Rectal smooth muscle tissue (tissue), 1 donor: ENCODE results near the gene RSPH6A.

Experiments used
- H3K27ac ChIP-seq: one replicate; pipeline ENCODE4 v1.7.0; 2013; ENCODE audit warnings: low read depth, low read length, inconsistent platforms
- H3K27me3 ChIP-seq: one replicate; pipeline ENCODE4 v1.7.0; 2013; ENCODE audit warnings: low read length; ENCODE audit not compliant: control insufficient read depth, insufficient read depth
- H3K36me3 ChIP-seq: one replicate; pipeline ENCODE4 v1.7.0; 2013; ENCODE audit warnings: low read length; ENCODE audit not compliant: control insufficient read depth, insufficient read depth
- H3K4me1 ChIP-seq: one replicate; pipeline ENCODE4 v1.7.0; 2013; ENCODE audit warnings: low read length; ENCODE audit not compliant: control insufficient read depth, insufficient read depth
- H3K4me3 ChIP-seq: one replicate; pipeline ENCODE4 v1.7.0; 2013; ENCODE audit warnings: low read length
- H3K9ac ChIP-seq: one replicate; pipeline ENCODE4 v1.7.0; 2013; ENCODE audit warnings: low read length

Gene RSPH6A

DNA sequence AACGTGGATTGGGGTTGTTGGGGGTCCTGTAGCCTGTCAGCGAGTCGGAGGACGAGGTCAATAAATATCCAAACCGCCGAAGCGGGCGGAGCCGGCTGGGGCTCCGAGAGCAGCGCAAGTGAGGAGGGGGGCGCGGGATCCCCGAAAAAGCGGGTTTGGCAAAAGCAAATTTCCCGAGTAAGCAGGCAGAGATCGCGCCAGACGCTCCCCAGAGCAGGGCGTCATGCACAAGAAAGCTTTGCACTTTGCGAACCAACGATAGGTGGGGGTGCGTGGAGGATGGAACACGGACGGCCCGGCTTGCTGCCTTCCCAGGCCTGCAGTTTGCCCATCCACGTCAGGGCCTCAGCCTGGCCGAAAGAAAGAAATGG lies 45.3 kb downstream of the RSPH6A start:
- peak overlapping the region; percentile 62 for H3K9ac ChIP-seq
- H3K36me3 ChIP-seq = peaks cover 3% of the 10 kb centered on the region
- peak overlapping the region; percentile 70 for H3K4me3 ChIP-seq
- H3K4me1 ChIP-seq = peaks cover 22% of the 10 kb centered on the region
- peak overlapping the region; percentile 93 for H3K27ac ChIP-seq
- H3K27me3 ChIP-seq = no peaks in the 10 kb centered on the region

DNA sequence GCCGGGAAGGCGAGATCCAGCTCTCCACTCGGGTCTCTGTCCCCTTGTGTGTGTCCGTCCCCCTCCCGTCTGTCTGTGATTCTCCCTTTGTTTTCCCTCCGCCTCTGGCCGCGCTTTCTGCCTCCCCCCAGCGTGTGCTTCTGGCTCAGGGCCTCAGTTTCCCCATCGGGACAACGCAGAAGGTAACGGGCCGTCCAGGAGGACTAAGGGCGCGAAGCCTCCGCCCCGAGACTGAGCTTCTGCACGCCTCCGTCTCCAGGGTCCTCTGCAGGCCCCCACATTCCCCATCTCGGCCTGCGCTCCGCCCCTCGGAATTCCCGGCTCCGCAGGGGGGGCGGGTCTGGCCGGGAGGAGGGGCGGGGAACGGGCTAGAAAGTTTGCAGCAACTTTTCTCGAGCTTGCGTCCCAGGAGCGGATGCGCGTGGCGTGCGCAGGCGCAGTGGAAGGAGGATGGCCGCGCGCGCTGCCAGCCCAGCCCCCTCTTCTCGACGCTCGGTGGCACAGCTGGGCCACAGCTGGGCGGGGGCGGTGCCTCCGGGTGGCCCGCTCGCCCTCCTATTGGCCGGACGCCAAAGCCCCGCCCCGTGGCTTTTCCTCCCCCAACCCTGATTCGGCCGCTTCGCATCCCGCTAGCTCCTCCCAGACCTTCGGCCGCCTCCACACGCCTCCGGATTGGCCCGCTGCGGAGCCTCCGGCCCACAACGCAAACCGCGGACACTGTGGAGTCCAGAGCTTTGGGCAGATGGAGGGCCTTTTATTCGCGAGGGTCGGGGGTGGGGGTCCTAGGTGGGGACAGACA lies 45.9 kb downstream of the RSPH6A start, which contains the start of gene SIX5:
TSS of gene SIX5 (minus strand) at position 269 of the 799 bp plus-strand sequence. CDS start 408 bp downstream, outside the sequence.
- Histone ChIP-seq H3K9ac (peak within 1 kb of the TSS; percentile 62), H3K36me3 (peaks cover 3% of the 10 kb centered on the region), H3K27me3 (no peaks in the 10 kb centered on the region), H3K27ac (peak within 1 kb of the TSS; percentile 98), H3K4me1 (peaks cover 28% of the 10 kb centered on the region), H3K4me3 (peak within 1 kb of the TSS; percentile 99)

DNA sequence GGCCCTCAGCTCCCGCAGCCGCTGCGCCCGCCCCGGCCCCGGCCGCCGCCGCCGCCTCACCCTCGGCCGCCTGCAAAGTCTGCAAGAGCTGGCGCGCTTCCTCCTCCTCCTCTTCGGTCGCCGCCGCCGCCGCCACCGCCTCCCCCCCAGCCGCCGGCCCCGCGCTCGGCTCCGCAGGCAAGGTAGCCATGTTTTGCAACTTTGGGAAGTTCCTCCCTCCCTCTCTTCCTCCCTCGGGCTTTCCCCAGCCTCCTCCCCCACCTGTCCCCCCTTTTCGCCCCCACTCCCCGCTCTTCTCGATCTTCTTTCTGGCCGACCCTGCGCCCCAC lies 46.5 kb downstream of the RSPH6A start:
- H3K9ac ChIP-seq = peak overlapping the region; percentile 35
- H3K36me3 ChIP-seq = peaks cover 3% of the 10 kb centered on the region
- peaks cover 33% of the 10 kb centered on the region for H3K4me1 ChIP-seq
- peak overlapping the region; percentile 98 for H3K27ac ChIP-seq
- H3K4me3 ChIP-seq = peak overlapping the region; percentile 99
- H3K27me3 ChIP-seq = no peaks in the 10 kb centered on the region

DNA sequence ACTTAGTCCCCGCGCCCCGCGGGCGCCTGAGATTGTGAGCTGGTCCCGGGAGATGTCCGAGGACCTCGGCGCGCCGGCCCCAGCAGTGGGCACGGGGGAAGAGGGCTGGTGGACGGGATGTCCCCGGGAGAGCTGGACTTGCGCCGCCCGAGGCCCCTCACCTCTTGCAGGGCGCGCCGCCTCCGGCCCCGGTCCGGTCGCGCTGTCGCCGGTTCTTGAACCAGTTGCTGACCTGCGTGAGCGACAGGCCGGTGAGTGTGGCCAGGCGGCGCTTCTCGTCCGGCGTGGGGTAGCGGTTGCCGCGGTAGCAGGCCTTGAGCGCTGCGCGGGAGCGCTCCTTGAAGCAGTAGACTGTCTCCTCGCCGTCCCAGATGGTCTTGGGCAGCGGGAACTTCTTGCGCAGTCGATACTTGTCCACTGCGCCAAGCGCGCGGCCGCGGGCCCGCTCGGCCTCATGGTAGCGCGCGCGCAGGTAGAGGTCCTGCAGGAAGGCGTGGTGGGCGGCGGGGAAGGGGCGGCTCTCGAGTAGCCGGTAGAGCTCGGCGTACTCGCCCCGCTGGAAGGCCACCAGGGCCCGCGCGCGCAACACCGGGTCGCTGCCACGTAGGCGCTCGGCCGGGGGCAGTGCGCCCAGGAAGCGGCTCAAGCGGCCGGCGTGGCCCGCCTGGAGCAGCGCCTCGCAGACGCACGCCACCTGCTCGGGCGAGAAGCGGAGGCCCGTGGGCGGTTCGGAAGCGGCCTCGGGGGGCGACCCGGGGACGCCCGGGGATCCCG lies 47.0 kb downstream of the RSPH6A start:
- peak overlapping the region; percentile 51 for H3K9ac ChIP-seq
- peak overlapping the region; percentile 99 for H3K4me3 ChIP-seq
- no peaks in the 10 kb centered on the region for H3K27me3 ChIP-seq
- H3K36me3 ChIP-seq = peaks cover 3% of the 10 kb centered on the region
- H3K27ac ChIP-seq = peak overlapping the region; percentile 98
- peaks cover 37% of the 10 kb centered on the region for H3K4me1 ChIP-seq

DNA sequence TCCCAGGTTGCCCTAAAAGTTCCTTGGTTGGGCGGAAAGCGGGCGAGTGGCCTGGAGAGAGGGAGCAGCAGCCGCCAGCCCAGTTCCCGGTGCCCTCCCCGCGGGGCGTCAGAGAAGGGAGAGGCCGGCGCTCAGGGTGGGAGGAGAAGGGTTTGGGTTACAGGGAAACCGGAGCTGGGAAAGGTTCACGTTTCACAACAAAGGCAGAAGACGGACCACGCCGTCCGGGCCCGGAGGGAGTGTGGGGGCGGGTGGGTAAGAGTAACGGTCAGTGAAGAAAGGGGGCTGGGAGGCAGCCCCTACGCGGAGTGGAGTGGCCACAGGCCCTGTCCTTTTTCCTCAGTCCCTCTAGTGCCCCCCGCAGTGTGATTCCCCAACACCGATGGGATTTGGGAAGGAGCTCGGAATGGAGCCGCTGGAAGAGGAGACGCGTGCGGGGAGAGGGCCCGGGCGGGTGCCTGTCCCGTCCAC lies 47.7 kb downstream of the RSPH6A start:
- Histone ChIP-seq H3K9ac (peak overlapping the region; percentile 53), H3K4me1 (peaks cover 37% of the 10 kb centered on the region), H3K36me3 (peaks cover 3% of the 10 kb centered on the region), H3K27ac (peak overlapping the region; percentile 98), H3K4me3 (peak overlapping the region; percentile 99), H3K27me3 (no peaks in the 10 kb centered on the region)

DNA sequence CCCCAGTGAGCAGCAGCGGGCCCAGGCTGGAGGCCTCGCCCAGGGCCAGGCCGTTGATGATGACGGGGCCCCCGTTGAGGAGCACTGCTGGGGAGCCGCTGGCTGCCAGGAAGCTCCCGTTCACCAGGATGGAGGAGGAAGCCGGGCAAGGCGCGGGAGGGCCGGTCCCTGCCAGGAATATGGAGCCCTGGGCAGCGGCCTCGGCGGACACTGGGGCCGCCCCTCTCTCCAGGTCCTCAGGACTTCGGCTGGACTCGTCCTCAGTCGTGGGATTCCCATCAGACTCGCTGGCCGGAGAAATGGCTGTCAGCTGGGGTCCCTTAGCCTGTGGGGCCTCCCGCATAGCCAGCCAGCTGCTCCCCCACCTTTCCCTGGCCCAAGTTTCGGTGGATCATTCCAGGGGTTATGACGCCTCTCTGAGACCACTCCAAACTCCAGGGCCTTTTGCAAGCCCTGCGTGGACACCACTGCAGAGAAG lies 48.2 kb downstream of the RSPH6A start:
- H3K27ac ChIP-seq = peak overlapping the region; percentile 98
- peaks cover 37% of the 10 kb centered on the region for H3K4me1 ChIP-seq
- peaks cover 3% of the 10 kb centered on the region for H3K36me3 ChIP-seq
- H3K9ac ChIP-seq = peak overlapping the region; percentile 53
- peak overlapping the region; percentile 99 for H3K4me3 ChIP-seq
- H3K27me3 ChIP-seq = no peaks in the 10 kb centered on the region

DNA sequence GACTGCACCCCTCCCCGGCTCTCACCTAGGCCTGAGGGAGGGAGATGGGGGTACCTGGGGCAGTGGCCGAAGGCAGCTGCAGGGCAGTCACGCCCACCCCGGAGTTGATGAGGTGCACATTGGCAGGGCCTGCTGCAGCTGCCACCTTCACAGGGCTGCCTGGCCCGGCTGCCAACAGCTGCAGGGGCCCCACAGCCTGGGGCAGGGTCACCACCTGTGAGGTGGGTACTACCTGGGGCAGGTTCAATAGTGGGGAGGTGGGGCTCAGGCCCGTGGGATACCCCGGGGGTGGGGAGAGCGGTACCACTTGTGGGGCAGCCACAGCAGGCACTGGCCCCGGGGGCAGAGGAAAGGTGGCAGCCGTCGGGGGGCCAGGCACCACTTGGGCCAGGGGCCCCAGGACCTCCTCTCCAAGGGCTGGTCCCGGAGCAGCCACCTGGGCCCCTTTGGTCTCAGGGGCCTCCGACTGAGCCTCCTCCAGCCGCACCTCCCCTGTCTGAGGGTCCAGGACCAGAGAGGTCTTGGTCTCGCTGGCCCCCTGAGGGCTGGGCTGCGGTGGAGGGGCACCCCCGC lies 48.7 kb downstream of the RSPH6A start:
- peak overlapping the region; percentile 99 for H3K4me3 ChIP-seq
- H3K9ac ChIP-seq = no peak overlapping the region
- H3K4me1 ChIP-seq = peaks cover 37% of the 10 kb centered on the region

DNA sequence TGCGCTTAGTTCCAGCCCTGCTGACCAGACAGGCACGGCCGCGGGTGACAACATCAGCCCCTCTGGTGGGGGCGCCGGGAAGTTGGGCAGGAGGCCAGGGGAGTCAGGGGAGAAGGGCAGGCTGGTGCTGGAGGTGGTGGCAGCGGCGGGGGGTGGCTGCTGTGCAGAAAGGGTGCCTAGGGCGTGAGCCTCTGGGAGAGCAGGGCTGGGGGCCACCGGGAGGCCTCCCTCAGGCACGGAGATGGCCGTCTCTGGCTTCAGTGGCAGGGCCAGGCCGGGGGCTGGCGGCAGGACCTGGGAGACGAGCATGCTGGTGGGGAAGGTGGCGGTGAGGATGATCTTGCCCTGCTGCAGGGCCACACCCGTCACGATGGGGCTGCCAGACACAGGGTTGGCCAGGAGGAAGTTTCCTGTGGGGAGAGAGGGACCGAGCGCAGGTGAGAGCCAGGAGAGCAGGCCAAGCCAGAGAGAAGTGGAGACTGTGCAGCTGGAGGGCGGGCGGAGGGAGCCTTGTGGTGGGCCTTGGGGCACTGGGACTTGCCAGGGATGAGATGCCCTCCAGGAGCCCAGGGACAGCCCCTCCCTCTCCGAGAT lies 49.3 kb downstream of the RSPH6A start:
- H3K27me3 ChIP-seq = no peaks in the 10 kb centered on the region
- peaks cover 33% of the 10 kb centered on the region for H3K4me1 ChIP-seq
- peak overlapping the region; percentile 98 for H3K27ac ChIP-seq
- no peaks in the 10 kb centered on the region for H3K36me3 ChIP-seq
- H3K4me3 ChIP-seq = no peak overlapping the region
- H3K9ac ChIP-seq = no peak overlapping the region

More for the DNA sequence above, 48.7 kb downstream of the RSPH6A start:
- Histone ChIP-seq H3K27me3 (no peaks in the 10 kb centered on the region), H3K36me3 (peaks cover 3% of the 10 kb centered on the region), H3K27ac (peak overlapping the region; percentile 98)

DNA sequence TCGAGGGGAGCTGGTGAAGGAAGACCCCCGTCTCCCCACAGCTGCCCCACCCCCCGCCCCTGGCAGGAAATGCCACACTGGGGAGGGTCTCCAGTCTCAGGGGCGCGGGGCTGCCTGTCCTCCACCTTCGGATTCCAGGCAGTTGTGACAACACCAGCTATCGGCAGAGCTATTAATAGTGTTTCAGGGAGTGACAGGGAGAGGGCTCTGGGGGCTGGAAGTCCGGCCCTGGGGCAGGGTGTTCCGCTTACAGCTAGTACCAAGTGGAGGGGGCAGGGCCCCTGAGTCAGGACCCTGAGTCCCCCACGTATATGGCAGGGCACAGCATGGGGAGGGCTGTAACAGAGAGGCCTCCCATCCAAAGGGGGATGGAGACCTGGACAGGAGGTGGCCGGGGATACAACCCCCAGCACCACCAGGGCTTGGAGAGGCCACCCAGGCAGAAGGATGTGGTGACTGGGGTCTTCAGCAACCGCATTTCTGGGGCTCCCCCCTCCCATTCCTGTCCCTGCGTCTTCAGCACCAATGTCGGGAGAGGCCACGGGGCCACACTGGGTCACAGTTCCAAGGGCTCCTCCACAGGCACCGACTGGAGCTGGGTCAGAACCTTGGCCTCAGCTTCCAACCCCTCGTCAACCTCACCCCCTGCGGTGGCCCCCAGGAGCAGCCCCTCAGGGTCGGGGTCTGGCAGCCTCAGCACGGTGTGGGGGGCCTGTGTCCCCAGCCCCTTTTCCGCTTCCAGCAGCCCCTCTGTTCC lies 50.0 kb downstream of the RSPH6A start:
- Histone ChIP-seq H3K9ac (no peak overlapping the region), H3K27me3 (no peaks in the 10 kb centered on the region), H3K4me3 (no peak overlapping the region), H3K4me1 (peaks cover 33% of the 10 kb centered on the region), H3K36me3 (no peaks in the 10 kb centered on the region), H3K27ac (peak overlapping the region; percentile 98)

DNA sequence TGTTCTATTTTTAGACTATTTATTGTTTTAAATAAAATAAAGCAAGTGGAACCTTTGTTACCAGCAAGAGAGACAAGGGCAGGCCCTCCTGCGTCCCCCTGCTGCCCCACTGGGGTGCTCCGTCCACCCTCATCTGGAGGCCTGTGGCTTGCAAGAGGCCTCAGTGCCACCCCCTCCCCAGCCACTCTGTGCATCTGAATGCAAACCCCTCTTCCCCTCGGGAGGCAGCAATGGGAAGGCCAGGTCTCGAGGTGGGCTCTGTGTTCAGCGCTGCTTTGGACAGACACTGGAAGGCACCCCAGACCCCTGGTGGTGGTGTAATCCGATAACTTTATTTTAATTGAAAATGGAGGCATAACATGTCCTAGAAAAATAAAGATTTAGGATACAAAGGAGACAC lies 50.6 kb downstream of the RSPH6A start:
- Histone ChIP-seq H3K4me3 (peak overlapping the region; percentile 32), H3K27me3 (no peaks in the 10 kb centered on the region), H3K27ac (peak overlapping the region; percentile 98), H3K36me3 (no peaks in the 10 kb centered on the region), H3K4me1 (peaks cover 33% of the 10 kb centered on the region), H3K9ac (no peak overlapping the region)

DNA sequence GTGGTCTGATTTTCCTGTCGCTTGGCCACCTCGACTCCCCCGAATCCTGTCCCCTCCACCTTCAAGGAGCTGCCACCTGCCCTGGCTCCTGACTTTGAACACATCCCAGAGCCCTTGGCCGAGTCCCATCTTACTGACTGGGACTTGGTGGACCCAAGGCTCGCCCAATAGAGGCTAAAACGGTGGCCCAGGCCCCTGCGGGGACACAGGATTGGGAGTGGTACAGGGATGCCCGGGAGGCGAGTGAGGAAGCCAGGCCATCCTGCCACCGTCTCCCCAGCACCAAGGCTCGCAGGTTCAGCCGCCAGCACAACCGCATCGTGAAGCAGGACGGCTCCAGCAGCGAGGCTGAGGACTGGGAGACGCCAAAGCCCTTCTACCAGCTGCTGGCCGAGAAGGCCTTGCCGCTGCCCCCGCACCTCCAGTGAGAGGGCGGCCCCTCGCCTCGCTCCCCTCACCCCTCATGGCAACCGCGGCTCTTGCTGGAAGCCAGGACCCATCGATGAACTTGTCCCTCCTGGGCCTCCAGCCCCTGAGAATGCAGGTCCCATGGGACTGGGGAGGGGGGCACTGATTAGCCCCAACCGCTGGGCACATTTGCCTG lies 51.3 kb downstream of the RSPH6A start:
- Histone ChIP-seq H3K27ac (peak overlapping the region; percentile 98), H3K36me3 (no peaks in the 10 kb centered on the region), H3K4me1 (peaks cover 33% of the 10 kb centered on the region), H3K9ac (peak overlapping the region; percentile 16), H3K4me3 (no peak overlapping the region), H3K27me3 (no peaks in the 10 kb centered on the region)
